GM23248 (cell line): ENCODE data around the gene TMEM273.

Experiments
- EZH2 ChIP-seq: fragments of 200-600 bp; sonication (generic); IDR thresholded peaks from 2 replicates; pipeline ENCODE4 v1.6.1; 2018; ENCODE audit warnings: antibody characterized with exemption, mild to moderate bottlenecking; ENCODE audit not compliant: insufficient read depth, poor library complexity, severe bottlenecking
- EZH2phosphoT487 ChIP-seq: fragments of 200-600 bp; sonication (generic); IDR thresholded peaks from 2 replicates; pipeline ENCODE4 v1.6.1; 2018; ENCODE audit warnings: antibody characterized with exemption, moderate library complexity, mild to moderate bottlenecking, low read depth; ENCODE audit not compliant: insufficient read depth

GRCh38 chr10:49117376-49118070, 70.7 kb downstream of the TMEM273 start:
- TF ChIP-seq EZH2phosphoT487 (no peak), EZH2 (no peak)
